HG03460 (cell line): ENCODE measurements around the gene GNAS-AS1.

Experiments used
- ATAC-seq: cut with Tn5 transposase; IDR thresholded peaks from one replicate; pipeline ENCODE4 v1.9.1; 2021; ENCODE audit not compliant: unreplicated experiment

Gene GNAS-AS1

GRCh38 chr20:58811334-58811733 is 39.4 kb downstream of the GNAS-AS1 start:
- no peak for ATAC-seq

- no peak for ATAC-seq
Measured at GRCh38 chr20:58810879-58811250, 39.8 kb downstream of the GNAS-AS1 start.

- ATAC-seq, result no peak
Measured at GRCh38 chr20:58810116-58810878, 40.4 kb downstream of the GNAS-AS1 start.

GRCh38 chr20:58808271-58809046 is 42.2 kb downstream of the GNAS-AS1 start:
- no peak for ATAC-seq

- no peak for ATAC-seq
Measured at GRCh38 chr20:58807801-58808200, 42.9 kb downstream of the GNAS-AS1 start.

GRCh38 chr20:58803533-58803932 is 47.2 kb downstream of the GNAS-AS1 start:
- ATAC-seq, result no peak

GRCh38 chr20:58802061-58802460 is 48.6 kb downstream of the GNAS-AS1 start:
- ATAC-seq, result no peak

- ATAC-seq, result no peak
Measured at GRCh38 chr20:58800134-58800871, 50.4 kb downstream of the GNAS-AS1 start.

- no peak for ATAC-seq
Measured at GRCh38 chr20:58797371-58798338, 53.0 kb downstream of the GNAS-AS1 start.

GRCh38 chr20:58795923-58796245 is 54.8 kb downstream of the GNAS-AS1 start:
- no peak for ATAC-seq

GRCh38 chr20:58795181-58795922 is 55.4 kb downstream of the GNAS-AS1 start:
- ATAC-seq, result no peak

GRCh38 chr20:58794510-58795180 is 56.1 kb downstream of the GNAS-AS1 start:
- no peak for ATAC-seq

- no peak for ATAC-seq
Measured at GRCh38 chr20:58793512-58794420, 56.9 kb downstream of the GNAS-AS1 start.

- ATAC-seq, result no peak
Measured at GRCh38 chr20:58792426-58792825, 58.3 kb downstream of the GNAS-AS1 start.

- no peak for ATAC-seq
Measured at GRCh38 chr20:58791286-58791685, 59.4 kb downstream of the GNAS-AS1 start.

- ATAC-seq, result no peak
Measured at GRCh38 chr20:58790454-58790853, 60.2 kb downstream of the GNAS-AS1 start.

- no peak for ATAC-seq
Measured at GRCh38 chr20:58788896-58789544, 61.7 kb downstream of the GNAS-AS1 start.
